SH-SY5Y (cell line): ENCODE measurements around the gene KCND2.

Source experiments
- GATA2 ChIP-seq: IDR thresholded peaks from 2 replicates; pipeline ENCODE4 v1.6.1; 2011; ENCODE audit warnings: mild to moderate bottlenecking, low read depth, low read length
- GATA3 ChIP-seq: IDR thresholded peaks from 2 replicates; pipeline ENCODE4 v1.6.1; 2011; ENCODE audit warnings: low read depth, mild to moderate bottlenecking, low read length, moderate library complexity

Gene KCND2

DNA sequence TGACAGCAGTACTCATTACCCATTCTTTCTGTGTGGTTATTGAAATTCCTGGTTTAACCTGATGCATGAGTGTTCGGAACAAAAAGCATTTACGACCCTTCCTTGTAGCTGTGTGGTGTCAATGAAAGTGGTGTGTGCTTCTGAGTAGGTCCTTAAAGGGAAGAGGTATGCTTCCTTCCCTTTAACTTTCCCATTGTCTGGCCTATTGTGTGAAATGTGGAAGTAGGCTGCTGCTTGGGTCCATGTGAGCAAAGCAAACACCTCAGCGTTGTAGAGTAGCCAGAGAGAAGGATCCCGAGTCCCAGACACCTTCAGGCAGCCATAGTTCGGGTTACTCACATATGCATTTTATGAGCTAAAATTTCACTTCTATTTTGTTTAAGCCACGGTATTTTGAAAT lies 510.3 kb downstream of the KCND2 start:
- TF ChIP-seq GATA3 (no peak), GATA2 (no peak)

DNA sequence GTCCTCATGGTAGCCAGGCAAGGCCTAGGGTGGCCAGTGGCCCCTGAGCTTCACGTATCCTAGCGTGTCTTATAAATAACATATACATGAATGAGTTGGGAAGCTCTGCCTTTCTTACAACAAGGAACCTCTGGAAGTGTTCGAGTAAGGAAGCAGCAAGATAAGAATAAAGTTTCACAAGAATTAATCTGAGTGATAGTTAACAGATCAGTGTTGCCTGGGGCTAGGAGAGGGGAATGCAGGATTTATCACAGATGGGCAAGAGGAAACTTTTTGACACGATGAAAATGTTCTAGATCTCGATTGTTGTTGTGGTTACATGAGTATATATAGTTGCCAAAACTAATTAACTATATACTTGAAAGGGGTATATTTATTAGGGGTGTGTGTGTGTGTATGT lies 510.7 kb downstream of the KCND2 start:
- TF ChIP-seq GATA3 (no peak), GATA2 (no peak)

DNA sequence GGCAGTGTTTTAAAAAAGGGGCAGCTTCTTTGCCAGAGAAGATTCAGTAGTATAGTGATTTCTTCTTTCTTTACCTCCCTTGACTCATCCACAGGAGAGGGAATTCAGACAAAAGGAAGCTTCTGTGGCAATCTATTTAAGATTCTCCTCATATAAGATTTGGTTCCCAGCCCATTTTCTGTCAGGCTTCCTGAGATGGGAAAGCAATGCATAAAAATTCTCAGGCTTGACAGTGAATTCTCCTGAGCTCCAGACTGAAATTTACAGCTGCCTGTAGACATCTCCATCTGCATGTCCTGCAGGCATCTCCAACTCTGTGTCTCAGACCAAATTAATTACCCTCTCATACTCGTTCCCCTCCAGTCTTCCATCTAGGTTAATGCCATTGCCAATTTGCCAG lies 512.1 kb downstream of the KCND2 start:
- TF ChIP-seq GATA2 (no peak), GATA3 (no peak)

GRCh38 chr7:120792091-120792860 lies 519.3 kb downstream of the KCND2 start:
- TF ChIP-seq GATA2 (no peak), GATA3 (no peak)

DNA sequence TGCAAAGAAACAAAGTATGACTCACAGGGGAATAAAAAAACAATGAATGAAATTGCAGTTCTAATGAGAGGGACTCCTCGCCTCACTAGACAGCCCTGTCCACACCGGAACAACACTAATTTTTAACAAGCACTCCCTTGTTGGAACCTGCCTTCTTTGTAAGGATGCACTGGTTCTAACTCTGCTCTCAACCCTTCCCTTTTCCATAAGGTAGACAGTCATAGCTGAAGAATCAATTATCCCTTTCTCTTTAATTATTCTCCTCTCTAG lies 519.8 kb downstream of the KCND2 start:
- TF ChIP-seq GATA3 (no peak), GATA2 (no peak)

GRCh38 chr7:120793213-120793936 lies 520.4 kb downstream of the KCND2 start:
- TF ChIP-seq GATA2 (no peak), GATA3 (no peak)

GRCh38 chr7:120794106-120794729 lies 521.2 kb downstream of the KCND2 start:
- TF ChIP-seq GATA3, result no peak
- TF ChIP-seq GATA2, result no peak

- TF ChIP-seq GATA2 (no peak), GATA3 (no peak)
Observed at GRCh38 chr7:120797026-120797645, 524.2 kb downstream of the KCND2 start.

DNA sequence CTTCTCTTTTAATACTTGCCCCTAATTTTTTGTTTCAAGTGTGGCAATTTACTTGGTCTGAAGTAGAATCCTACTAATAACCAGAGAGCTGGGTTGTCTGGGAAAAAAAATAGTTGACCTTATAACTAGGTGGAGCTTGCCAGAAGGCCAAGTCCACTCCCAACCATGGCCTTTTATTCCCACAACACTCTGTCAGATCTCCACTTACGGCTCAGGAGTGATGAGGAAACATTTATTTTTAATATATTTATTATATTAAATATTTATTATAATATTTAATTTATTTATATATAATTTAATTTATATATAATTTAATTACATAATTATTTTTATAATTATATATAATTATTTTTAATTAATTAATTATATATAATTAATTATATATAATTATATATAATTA lies 526.2 kb downstream of the KCND2 start:
- TF ChIP-seq GATA3, result no peak
